ENCODE data around the gene BRSK2. TPM values are rescaled to one million over a fixed set of nuclear protein-coding genes. Genes with fewer than 3 reads are reported as not detected.

BRSK2 gene
- total RNA-seq, 1 experiment from 2014 or later, result 32.2 TPM

DNA sequence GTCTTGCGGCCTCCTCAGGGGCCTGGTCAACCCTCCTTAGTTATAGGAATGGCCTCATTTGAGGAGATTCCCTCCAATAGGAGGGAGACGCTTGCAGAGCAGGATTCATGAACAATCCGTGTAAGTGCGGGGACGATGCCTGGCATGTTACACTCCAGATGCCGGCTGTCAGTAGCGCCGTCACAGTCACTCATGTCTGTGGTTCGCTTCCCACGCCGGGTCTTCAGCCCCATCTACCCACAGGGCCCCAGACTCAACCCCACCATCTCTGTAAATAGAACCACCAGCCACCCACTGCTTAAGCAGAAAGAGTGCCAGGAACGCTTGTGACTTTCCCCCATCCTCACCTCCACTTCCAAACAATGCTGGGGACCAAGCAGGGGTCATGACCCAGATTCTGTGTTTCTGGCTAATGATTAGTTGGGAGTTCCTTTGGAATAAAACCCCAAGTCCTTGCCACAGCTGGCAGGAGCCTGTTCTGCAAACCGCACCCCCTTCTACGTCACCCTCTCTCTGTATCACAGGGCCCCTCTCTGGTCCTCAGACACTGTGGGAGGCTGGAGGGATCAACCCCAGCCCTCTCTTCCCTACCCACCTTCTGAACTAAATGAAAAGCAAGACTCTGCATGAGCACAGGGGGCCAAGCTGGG, 41.5 kb upstream of the BRSK2 start:
- H3K4me3 ChIP-seq (ENCODE audit: low read depth in 2 of 2, low read length in 2 of 2), result no peak overlapping the region
- intact Hi-C loops (cut with micrococcal nuclease; ENCODE audit: unreplicated experiment) (no loop called here), in situ Hi-C loops (cut with HindIII; ENCODE audit: low pct_unique_long_range_greater_than_20kb, low sequenced_read_pairs) (no loop called here)
- H3K27ac ChIP-seq (ENCODE audit: low read length), result no peak overlapping the region
- TF ChIP-seq TCF7L2 (IDR thresholded peaks at IDR 0.05; ENCODE audit: low read depth, low read length), result no peak
- TF ChIP-seq, protein P1, sequence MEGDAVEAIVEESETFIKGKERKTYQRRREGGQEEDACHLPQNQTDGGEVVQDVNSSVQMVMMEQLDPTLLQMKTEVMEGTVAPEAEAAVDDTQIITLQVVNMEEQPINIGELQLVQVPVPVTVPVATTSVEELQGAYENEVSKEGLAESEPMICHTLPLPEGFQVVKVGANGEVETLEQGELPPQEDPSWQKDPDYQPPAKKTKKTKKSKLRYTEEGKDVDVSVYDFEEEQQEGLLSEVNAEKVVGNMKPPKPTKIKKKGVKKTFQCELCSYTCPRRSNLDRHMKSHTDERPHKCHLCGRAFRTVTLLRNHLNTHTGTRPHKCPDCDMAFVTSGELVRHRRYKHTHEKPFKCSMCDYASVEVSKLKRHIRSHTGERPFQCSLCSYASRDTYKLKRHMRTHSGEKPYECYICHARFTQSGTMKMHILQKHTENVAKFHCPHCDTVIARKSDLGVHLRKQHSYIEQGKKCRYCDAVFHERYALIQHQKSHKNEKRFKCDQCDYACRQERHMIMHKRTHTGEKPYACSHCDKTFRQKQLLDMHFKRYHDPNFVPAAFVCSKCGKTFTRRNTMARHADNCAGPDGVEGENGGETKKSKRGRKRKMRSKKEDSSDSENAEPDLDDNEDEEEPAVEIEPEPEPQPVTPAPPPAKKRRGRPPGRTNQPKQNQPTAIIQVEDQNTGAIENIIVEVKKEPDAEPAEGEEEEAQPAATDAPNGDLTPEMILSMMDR (IDR thresholded peaks at IDR 0.05), result no peak
- TF ChIP-seq, protein P2, sequence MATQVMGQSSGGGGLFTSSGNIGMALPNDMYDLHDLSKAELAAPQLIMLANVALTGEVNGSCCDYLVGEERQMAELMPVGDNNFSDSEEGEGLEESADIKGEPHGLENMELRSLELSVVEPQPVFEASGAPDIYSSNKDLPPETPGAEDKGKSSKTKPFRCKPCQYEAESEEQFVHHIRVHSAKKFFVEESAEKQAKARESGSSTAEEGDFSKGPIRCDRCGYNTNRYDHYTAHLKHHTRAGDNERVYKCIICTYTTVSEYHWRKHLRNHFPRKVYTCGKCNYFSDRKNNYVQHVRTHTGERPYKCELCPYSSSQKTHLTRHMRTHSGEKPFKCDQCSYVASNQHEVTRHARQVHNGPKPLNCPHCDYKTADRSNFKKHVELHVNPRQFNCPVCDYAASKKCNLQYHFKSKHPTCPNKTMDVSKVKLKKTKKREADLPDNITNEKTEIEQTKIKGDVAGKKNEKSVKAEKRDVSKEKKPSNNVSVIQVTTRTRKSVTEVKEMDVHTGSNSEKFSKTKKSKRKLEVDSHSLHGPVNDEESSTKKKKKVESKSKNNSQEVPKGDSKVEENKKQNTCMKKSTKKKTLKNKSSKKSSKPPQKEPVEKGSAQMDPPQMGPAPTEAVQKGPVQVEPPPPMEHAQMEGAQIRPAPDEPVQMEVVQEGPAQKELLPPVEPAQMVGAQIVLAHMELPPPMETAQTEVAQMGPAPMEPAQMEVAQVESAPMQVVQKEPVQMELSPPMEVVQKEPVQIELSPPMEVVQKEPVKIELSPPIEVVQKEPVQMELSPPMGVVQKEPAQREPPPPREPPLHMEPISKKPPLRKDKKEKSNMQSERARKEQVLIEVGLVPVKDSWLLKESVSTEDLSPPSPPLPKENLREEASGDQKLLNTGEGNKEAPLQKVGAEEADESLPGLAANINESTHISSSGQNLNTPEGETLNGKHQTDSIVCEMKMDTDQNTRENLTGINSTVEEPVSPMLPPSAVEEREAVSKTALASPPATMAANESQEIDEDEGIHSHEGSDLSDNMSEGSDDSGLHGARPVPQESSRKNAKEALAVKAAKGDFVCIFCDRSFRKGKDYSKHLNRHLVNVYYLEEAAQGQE (IDR thresholded peaks at IDR 0.05; ENCODE audit: insufficient read depth in 1 of 2, low read depth in 2 of 2, low read length in 1 of 2), result no peak
- TF ChIP-seq POLR2AphosphoS5 (IDR thresholded peaks at IDR 0.05; ENCODE audit: low read depth, low read length), result no peak
- no peak for TF ChIP-seq SIN3A (IDR thresholded peaks at IDR 0.05; ENCODE audit: borderline replicate concordance, insufficient read depth, low read depth, low read length)
- no peaks in the 10 kb centered on the region for H3K36me3 ChIP-seq (ENCODE audit: control insufficient read depth, insufficient read depth, low read length)
- H3K4me1 ChIP-seq (ENCODE audit: control insufficient read depth, insufficient read depth, low read length), result peaks cover 29% of the 10 kb centered on the region
- ATAC-seq (no peak), DNase-seq (ENCODE audit: low read depth, low spot score) (no peak)
- no peaks in the 10 kb centered on the region for H3K27me3 ChIP-seq (ENCODE audit: control insufficient read depth, insufficient read depth, low read length)
- ChIA-PET CTCF (interaction anchor here (0.6 kb wide), 1 partner anchor 937 kb away, joined by 5 read pairs; no protein-coding TSS in a partner anchor), POLR2A (interaction anchor here (0.7 kb wide), 1 partner anchor 60 kb away, joined by 6 read pairs; no protein-coding TSS in a partner anchor)
- BruUV-seq (replicated peaks), result no TSS peak
- H3K9me3 ChIP-seq (ENCODE audit: control insufficient read depth, insufficient read depth, low read depth, low read length), result no peaks in the 10 kb centered on the region

- no peak for ATAC-seq
- POLR2A ChIA-PET, result no interaction called here
- Histone ChIP-seq H3K27me3 (ENCODE audit: control insufficient read depth, insufficient read depth, low read length) (no peaks in the 10 kb centered on the region), H3K36me3 (ENCODE audit: control insufficient read depth, insufficient read depth, low read length) (no peaks in the 10 kb centered on the region), H3K9me3 (ENCODE audit: control insufficient read depth, insufficient read depth, low read depth, low read length) (no peaks in the 10 kb centered on the region), H3K4me1 (ENCODE audit: control insufficient read depth, insufficient read depth, low read length) (peaks cover 35% of the 10 kb centered on the region), H3K27ac (ENCODE audit: low read length) (no peak overlapping the region), H3K4me3 (ENCODE audit: low read depth in 2 of 2, low read length in 2 of 2) (no peak overlapping the region)
- TF ChIP-seq, protein P1 (IDR thresholded peaks at IDR 0.05), result no peak
- no peak for TF ChIP-seq TCF7L2 (IDR thresholded peaks at IDR 0.05; ENCODE audit: low read depth, low read length)
- TF ChIP-seq, protein P2 (IDR thresholded peaks at IDR 0.05; ENCODE audit: insufficient read depth in 1 of 2, low read depth in 2 of 2, low read length in 1 of 2), result no peak
- no peak for TF ChIP-seq SIN3A (IDR thresholded peaks at IDR 0.05; ENCODE audit: borderline replicate concordance, insufficient read depth, low read depth, low read length)
- TF ChIP-seq POLR2AphosphoS5 (IDR thresholded peaks at IDR 0.05; ENCODE audit: low read depth, low read length), result no peak
- no peak for DNase-seq (ENCODE audit: low read depth, low spot score)
- no TSS peak for BruUV-seq (replicated peaks)
- in situ Hi-C loops (cut with HindIII; ENCODE audit: low pct_unique_long_range_greater_than_20kb, low sequenced_read_pairs) (no loop called here), intact Hi-C loops (cut with micrococcal nuclease; ENCODE audit: unreplicated experiment) (no loop called here)
- CTCF ChIA-PET, result interaction anchor here (0.6 kb wide), 1 partner anchor 938 kb away, joined by 5 read pairs; no protein-coding TSS in a partner anchor
Observed at GRCh38 chr11:1348796-1349326, 40.9 kb upstream of the BRSK2 start.
